ENCODE measurements around the gene IFIT5. TPM values are rescaled to one million over a fixed set of nuclear protein-coding genes. Genes with fewer than 3 reads are reported as not detected.
"Not testable (repeated sequence)": the region's sequence is repeated elsewhere in the genome, so short reads cannot be mapped to it uniquely, and the experiment has no call there.

The IFIT5 gene
- total RNA-seq, 4 donors from 2014 or later = 4.2 to 12.4 (median 6.5) TPM

- 82 to 95% methylated on average over 2 of the region's 2 CpGs for WGBS, 2 donors
- no peaks in the 10 kb centered on the region for H3K36me3 ChIP-seq
- H3K4me1 ChIP-seq = peaks cover 7 to 66% (median 24%) of the 10 kb centered on the region in 3 donors
- no peak for DNase-seq
- H3K4me3 ChIP-seq = no peak overlapping the region
- H3K27me3 ChIP-seq = no peaks in the 10 kb centered on the region
- no peak overlapping the region for H3K27ac ChIP-seq
- H3K9me3 ChIP-seq = no peaks in the 10 kb centered on the region
- intact Hi-C loops (cut with DNase I) = no loop called here
- TF ChIP-seq POLR2A (IDR thresholded peaks at IDR 0.05) = no peak
- TF ChIP-seq CTCF (IDR thresholded peaks at IDR 0.05) = no peak
Measured at GRCh38 chr10:89395141-89395540, 19.2 kb upstream of the IFIT5 start.

GRCh38 chr10:89398003-89398749 lies 16.2 kb upstream of the IFIT5 start:
- Histone ChIP-seq H3K4me1 (peaks cover under 1 to 40% (median 15%) of the 10 kb centered on the region in 3 donors), H3K27ac (no peak overlapping the region), H3K4me3 (no peak overlapping the region), H3K27me3 (no peaks in the 10 kb centered on the region), H3K36me3 (peaks cover 0 to 12% (median 0%) of the 10 kb centered on the region in 3 donors), H3K9me3 (no peaks in the 10 kb centered on the region)
- intact Hi-C loops (cut with DNase I) = no loop called here
- WGBS, 2 donors = 70 to 73% methylated on average over 5 of the region's 5 CpGs
- no peak for DNase-seq
- TF ChIP-seq POLR2A (IDR thresholded peaks at IDR 0.05) (no peak), CTCF (IDR thresholded peaks at IDR 0.05) (no peak)

GRCh38 chr10:89399956-89400355 lies 14.4 kb upstream of the IFIT5 start:
- Histone ChIP-seq H3K27ac (no peak overlapping the region), H3K9me3 (no peaks in the 10 kb centered on the region), H3K27me3 (no peaks in the 10 kb centered on the region), H3K4me1 (peaks cover 0 to 22% (median 5%) of the 10 kb centered on the region in 3 donors), H3K36me3 (peaks cover 0 to 23% (median 0%) of the 10 kb centered on the region in 3 donors), H3K4me3 (no peak overlapping the region)
- intact Hi-C loops (cut with DNase I) = no loop called here
- no peak for TF ChIP-seq CTCF (IDR thresholded peaks at IDR 0.05)
- TF ChIP-seq POLR2A (IDR thresholded peaks at IDR 0.05) = no peak
- WGBS, 2 donors = 92 to 93% methylated on average over 1 of the region's 1 CpG
- no peak for DNase-seq

GRCh38 chr10:89403043-89403442 lies 11.3 kb upstream of the IFIT5 start:
- Histone ChIP-seq H3K4me1 (peaks cover 0 to 8% (median 0%) of the 10 kb centered on the region in 3 donors), H3K9me3 (no peaks in the 10 kb centered on the region), H3K36me3 (peaks cover 0 to 23% (median 0%) of the 10 kb centered on the region in 3 donors), H3K4me3 (no peak overlapping the region), H3K27ac (no peak overlapping the region), H3K27me3 (no peaks in the 10 kb centered on the region)
- 95% methylated on average over 2 of the region's 2 CpGs for WGBS, 2 donors
- TF ChIP-seq CTCF (IDR thresholded peaks at IDR 0.05) = no peak
- no peak for TF ChIP-seq POLR2A (IDR thresholded peaks at IDR 0.05)
- no peak for DNase-seq
- intact Hi-C loops (cut with DNase I) = no loop called here

GRCh38 chr10:89404104-89405047 lies 10.0 kb upstream of the IFIT5 start:
- Histone ChIP-seq H3K27me3 (no peaks in the 10 kb centered on the region), H3K36me3 (peaks cover 0 to 23% (median 0%) of the 10 kb centered on the region in 3 donors), H3K4me1 (no peaks in the 10 kb centered on the region), H3K9me3 (no peaks in the 10 kb centered on the region), H3K4me3 (no peak overlapping the region), H3K27ac (no peak overlapping the region)
- no peak for DNase-seq
- 81 to 85% methylated on average over 6 to 7 of the region's 11 CpGs for WGBS, 2 donors
- TF ChIP-seq CTCF (IDR thresholded peaks at IDR 0.05) = no peak
- no peak for TF ChIP-seq POLR2A (IDR thresholded peaks at IDR 0.05)
- intact Hi-C loops (cut with DNase I) = no loop called here

- H3K4me1 ChIP-seq; DNase-seq; H3K27me3 ChIP-seq; H3K9me3 ChIP-seq; H3K27ac ChIP-seq; intact Hi-C loops (cut with DNase I); H3K4me3 ChIP-seq: not testable (repeated sequence)
- WGBS, 2 donors = 89 to 98% methylated on average over 7 to 8 of the region's 9 CpGs
- H3K36me3 ChIP-seq = peaks cover 0 to 23% (median 0%) of the 10 kb centered on the region in 3 donors
Measured at GRCh38 chr10:89406178-89406577, 8.2 kb upstream of the IFIT5 start.

GRCh38 chr10:89407792-89408191 lies 6.6 kb upstream of the IFIT5 start:
- WGBS, 2 donors = 94 to 95% methylated on average over 2 to 3 of the region's 3 CpGs
- H3K27ac ChIP-seq; H3K4me1 ChIP-seq; DNase-seq; H3K27me3 ChIP-seq; H3K9me3 ChIP-seq; intact Hi-C loops (cut with DNase I); H3K4me3 ChIP-seq: not testable (repeated sequence)
- peaks cover 0 to 15% (median 0%) of the 10 kb centered on the region in 3 donors for H3K36me3 ChIP-seq

Data from esophagus squamous epithelium (tissue), 5 donors.